ENCODE results near the gene CEP250.

- TF ChIP-seq CTCF (conservative IDR thresholded peaks at IDR 0.05), result no peak
- no peak for TF ChIP-seq EZH2 (IDR thresholded peaks at IDR 0.05; ENCODE audit: low read depth)
Measured at GRCh38 chr20:35562541-35563110, 107.2 kb downstream of the CEP250 start.

All from PC-9 (cell line).